Stomach (tissue), 9 donors: ENCODE data around the gene RPTOR. TPM values are rescaled to one million over a fixed set of nuclear protein-coding genes. Genes with fewer than 3 reads are reported as not detected.

Experiments
- DNase-seq, 2 donors: peaks; one replicate each; pipeline versions ENCODE4 v3.0.0 to v3.0.0-alpha.2; 2013 to 2019
- H3K27ac ChIP-seq, 5 donors: fragments of 200-600 bp in 4 of 5; sonication (generic) in 4 of 5; one replicate each; pipeline ENCODE4 v1.5.1; 2013 to 2019; ENCODE audit warnings: mild to moderate bottlenecking in 1 of 5, moderate library complexity in 1 of 5
- H3K27me3 ChIP-seq, 3 donors: fragments of 200-600 bp; sonication (generic); one replicate each; pipeline ENCODE4 v1.5.1; 2017 to 2019; ENCODE audit warnings: mixed run types in 1 of 3
- H3K36me3 ChIP-seq, 4 donors: fragments of 200-600 bp; sonication (generic); 1 replicate in 3 of 4; 2 replicates in 1 of 4; pipeline ENCODE4 v1.5.1; 2016 to 2019
- H3K4me1 ChIP-seq, 4 donors: fragments of 200-600 bp; sonication (generic); one replicate each; pipeline ENCODE4 v1.5.1; 2016 to 2019
- H3K4me3 ChIP-seq, 4 donors: fragments of 200-600 bp; sonication (generic) in 3 of 4; one replicate each; pipeline ENCODE4 v1.5.1; 2016 to 2019; ENCODE audit warnings: mild to moderate bottlenecking in 1 of 4
- H3K9me3 ChIP-seq, 4 donors: fragments of 200-600 bp; sonication (generic); one replicate each; pipeline ENCODE4 v1.5.1; 2016 to 2019
- EP300 ChIP-seq: sonication (generic); formaldehyde crosslinking; IDR thresholded peaks from one replicate; pipeline ENCODE4 v1.6.1; 2017; ENCODE audit warnings: antibody characterized with exemption
- POLR2A ChIP-seq, 4 donors: fragments of 450-650 bp; IDR thresholded peaks; one replicate each; pipeline ENCODE4 v1.6.1; 2016; ENCODE audit warnings: antibody characterized with exemption in 4 of 4, control low read depth in 2 of 4, mild to moderate bottlenecking in 1 of 4, moderate library complexity in 1 of 4
- POLR2AphosphoS5 ChIP-seq, 3 donors: sonication (generic); formaldehyde crosslinking; IDR thresholded peaks; one replicate each; pipeline ENCODE4 v1.6.1; 2016; ENCODE audit warnings: antibody characterized with exemption in 3 of 3
- WGBS, 5 donors: extraction: QIAGEN DNeasy Blood & Tissue Kit in 3 of 5; methylation state at CpG; one replicate each; pipeline versions ENCODE4 v1.1.5 to v1.1.7; 2013 to 2018; 5-methylcytosine and 5-hydroxymethylcytosine counted together
- intact Hi-C: fragments of 100-400 bp; cut with DNase I; formaldehyde crosslinking; loops from one replicate; pipeline ENCODE4 v1.15.1; 2023; ENCODE audit warnings: low total_unique reads
- polyA plus RNA-seq, 3 donors: library from polyadenylated mRNA; stranded (reverse); fragments of 200-250 nt; gene quantifications; one replicate each; pipeline ENCODE4 v1.2.3, GENCODE V29; 2013
- total RNA-seq, 5 donors: library from RNA; depleted of rRNA; stranded (reverse); fragments of >200 nt; gene quantifications; one replicate each; pipeline versions ENCODE4 v1.1.0 to v1.2.3, GENCODE V29; 2014 to 2016
- TF ChIP-seq, protein P1 (sequence below), 7 experiments: fragments of 450-650 bp in 4 of 7; fragments of 200-600 bp in 3 of 7; sonication (generic) in 3 of 7; IDR thresholded peaks; one replicate each; pipeline ENCODE4 v1.5.1; 2016 to 2019; ENCODE audit warnings: antibody characterized with exemption in 7 of 7, control low read depth in 2 of 7, mild to moderate bottlenecking in 1 of 7
- donor health status: healthy with polysubstance abuse.
- donor health status: Bipolar disorder and iron deficiency.
- donor health status: healthy.

RPTOR gene
- total and polyA plus RNA-seq, 8 donors: 3.8 to 103 (median 19.3) TPM

DNA sequence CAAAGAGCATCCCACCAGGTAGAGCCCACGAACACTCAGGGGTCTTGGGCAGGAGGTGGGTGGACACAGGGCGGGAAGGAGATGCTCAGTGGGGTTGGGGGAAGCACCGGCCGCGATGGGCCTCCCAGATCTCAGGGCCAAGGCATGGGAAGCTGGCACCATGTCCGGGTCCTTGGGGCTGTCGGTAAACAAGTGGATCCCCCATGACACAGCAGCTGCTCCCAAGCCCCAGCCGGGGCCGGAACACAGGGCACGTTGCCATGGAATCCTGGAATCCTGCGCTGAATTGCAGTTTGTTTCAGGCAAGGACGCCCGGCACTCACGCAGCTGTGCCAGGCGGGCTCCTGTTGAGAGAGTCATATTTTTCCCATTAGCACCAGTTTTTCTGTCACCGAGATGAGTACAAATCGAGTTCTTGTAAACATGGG lies 424.0 kb downstream of the RPTOR start:
- Histone ChIP-seq H3K9me3 (no peaks in the 10 kb centered on the region), H3K36me3 (peaks cover 0 to 31% (median 26%) of the 10 kb centered on the region in 4 donors), H3K4me3 (no peak overlapping the region), H3K4me1 (peaks cover 17 to 36% (median 28%) of the 10 kb centered on the region in 4 donors), H3K27me3 (peaks cover 0 to 39% (median 27%) of the 10 kb centered on the region in 3 donors), H3K27ac (peak overlapping the region in 2 of 5 donors; percentile 45 to 46)
- WGBS, 5 donors: 33 to 53% (median 46%) methylated on average over 3 to 17 of the region's 17 CpGs
- DNase-seq: peak in 1 of 2 donors; percentile 76
- intact Hi-C loops: no loop called here
- peak in 1 of 3 donors; percentile 37 for TF ChIP-seq POLR2AphosphoS5 (IDR thresholded peaks at IDR 0.05)
- TF ChIP-seq, protein P1, sequence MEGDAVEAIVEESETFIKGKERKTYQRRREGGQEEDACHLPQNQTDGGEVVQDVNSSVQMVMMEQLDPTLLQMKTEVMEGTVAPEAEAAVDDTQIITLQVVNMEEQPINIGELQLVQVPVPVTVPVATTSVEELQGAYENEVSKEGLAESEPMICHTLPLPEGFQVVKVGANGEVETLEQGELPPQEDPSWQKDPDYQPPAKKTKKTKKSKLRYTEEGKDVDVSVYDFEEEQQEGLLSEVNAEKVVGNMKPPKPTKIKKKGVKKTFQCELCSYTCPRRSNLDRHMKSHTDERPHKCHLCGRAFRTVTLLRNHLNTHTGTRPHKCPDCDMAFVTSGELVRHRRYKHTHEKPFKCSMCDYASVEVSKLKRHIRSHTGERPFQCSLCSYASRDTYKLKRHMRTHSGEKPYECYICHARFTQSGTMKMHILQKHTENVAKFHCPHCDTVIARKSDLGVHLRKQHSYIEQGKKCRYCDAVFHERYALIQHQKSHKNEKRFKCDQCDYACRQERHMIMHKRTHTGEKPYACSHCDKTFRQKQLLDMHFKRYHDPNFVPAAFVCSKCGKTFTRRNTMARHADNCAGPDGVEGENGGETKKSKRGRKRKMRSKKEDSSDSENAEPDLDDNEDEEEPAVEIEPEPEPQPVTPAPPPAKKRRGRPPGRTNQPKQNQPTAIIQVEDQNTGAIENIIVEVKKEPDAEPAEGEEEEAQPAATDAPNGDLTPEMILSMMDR (IDR thresholded peaks at IDR 0.05): no peak
- no peak for TF ChIP-seq EP300
- no peak for TF ChIP-seq POLR2A (IDR thresholded peaks at IDR 0.05)

DNA sequence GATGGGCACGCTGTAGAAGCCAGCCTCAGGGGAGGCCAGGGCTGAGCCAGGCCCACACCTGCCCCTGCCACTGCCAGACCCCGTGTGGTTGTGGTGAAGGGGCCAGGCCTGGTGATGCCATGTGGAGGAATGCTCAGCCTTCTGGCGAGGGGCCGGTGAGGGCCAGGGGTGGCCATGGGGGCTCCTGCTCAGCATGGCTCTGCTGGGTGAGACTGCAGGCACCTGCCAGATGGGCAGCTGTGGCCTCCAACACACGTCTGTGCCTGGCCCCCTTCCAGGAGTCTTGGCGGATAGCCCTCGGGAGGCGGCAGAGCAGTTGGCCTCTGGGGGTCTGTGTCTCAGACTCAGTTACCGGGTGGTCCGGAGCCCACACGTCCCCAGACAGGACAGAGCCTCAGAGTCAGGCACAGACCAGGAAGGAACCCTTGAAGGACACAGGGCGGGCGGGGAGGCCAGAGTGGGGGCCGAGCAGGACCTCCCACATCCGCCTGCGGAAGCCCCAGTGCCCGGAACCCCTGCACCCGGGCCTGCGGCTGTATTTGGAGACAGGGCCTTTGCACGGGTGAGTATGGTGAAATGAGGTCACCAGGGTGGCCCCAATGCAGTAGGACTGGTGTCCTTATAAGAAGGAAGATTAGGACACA lies 424.5 kb downstream of the RPTOR start:
- Histone ChIP-seq H3K4me1 (peaks cover 17 to 36% (median 28%) of the 10 kb centered on the region in 4 donors), H3K27ac (peak overlapping the region in 3 of 5 donors; percentile 18 to 45 (median 26)), H3K4me3 (no peak overlapping the region), H3K36me3 (peaks cover 0 to 25% (median 21%) of the 10 kb centered on the region in 4 donors), H3K9me3 (no peaks in the 10 kb centered on the region), H3K27me3 (peaks cover 0 to 39% (median 27%) of the 10 kb centered on the region in 3 donors)
- intact Hi-C loops: no loop called here
- WGBS, 5 donors: 36 to 62% (median 43%) methylated on average over 10 to 20 of the region's 20 CpGs
- no peak for DNase-seq
- TF ChIP-seq, protein P1 (IDR thresholded peaks at IDR 0.05): no peak
- TF ChIP-seq POLR2AphosphoS5 (IDR thresholded peaks at IDR 0.05) (no peak), POLR2A (IDR thresholded peaks at IDR 0.05) (no peak), EP300 (no peak)

DNA sequence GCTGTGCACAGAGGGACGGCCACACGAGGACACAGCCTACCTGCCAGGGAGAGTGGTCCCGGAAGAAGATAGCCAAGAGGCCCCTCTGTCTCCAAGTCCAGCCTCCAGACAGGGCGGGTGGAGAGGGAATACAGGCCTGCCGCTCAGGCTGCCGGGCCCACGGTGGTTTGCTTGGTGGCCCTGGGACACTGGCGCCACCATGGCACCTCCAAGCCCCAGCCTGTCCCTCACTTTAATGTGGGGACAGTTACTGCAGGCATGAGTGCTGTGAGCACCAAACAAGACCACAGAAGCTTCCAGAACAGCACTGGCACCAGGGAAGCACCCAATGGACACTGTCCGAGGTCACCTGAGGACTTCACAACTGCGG lies 425.0 kb downstream of the RPTOR start:
- intact Hi-C loops: loop anchor here (10.0 kb wide), 1 partner anchor 105 kb away; no protein-coding TSS in a partner anchor
- Histone ChIP-seq H3K27me3 (peaks cover 0 to 39% (median 27%) of the 10 kb centered on the region in 3 donors), H3K9me3 (no peaks in the 10 kb centered on the region), H3K36me3 (peaks cover 0 to 20% (median 16%) of the 10 kb centered on the region in 4 donors), H3K4me1 (peaks cover 17 to 36% (median 28%) of the 10 kb centered on the region in 4 donors), H3K27ac (peak overlapping the region in 2 of 5 donors; percentile 4 to 45), H3K4me3 (no peak overlapping the region)
- no peak for TF ChIP-seq EP300
- 62 to 77% (median 66%) methylated on average over 8 to 10 of the region's 10 CpGs for WGBS, 5 donors
- DNase-seq: no peak

DNA sequence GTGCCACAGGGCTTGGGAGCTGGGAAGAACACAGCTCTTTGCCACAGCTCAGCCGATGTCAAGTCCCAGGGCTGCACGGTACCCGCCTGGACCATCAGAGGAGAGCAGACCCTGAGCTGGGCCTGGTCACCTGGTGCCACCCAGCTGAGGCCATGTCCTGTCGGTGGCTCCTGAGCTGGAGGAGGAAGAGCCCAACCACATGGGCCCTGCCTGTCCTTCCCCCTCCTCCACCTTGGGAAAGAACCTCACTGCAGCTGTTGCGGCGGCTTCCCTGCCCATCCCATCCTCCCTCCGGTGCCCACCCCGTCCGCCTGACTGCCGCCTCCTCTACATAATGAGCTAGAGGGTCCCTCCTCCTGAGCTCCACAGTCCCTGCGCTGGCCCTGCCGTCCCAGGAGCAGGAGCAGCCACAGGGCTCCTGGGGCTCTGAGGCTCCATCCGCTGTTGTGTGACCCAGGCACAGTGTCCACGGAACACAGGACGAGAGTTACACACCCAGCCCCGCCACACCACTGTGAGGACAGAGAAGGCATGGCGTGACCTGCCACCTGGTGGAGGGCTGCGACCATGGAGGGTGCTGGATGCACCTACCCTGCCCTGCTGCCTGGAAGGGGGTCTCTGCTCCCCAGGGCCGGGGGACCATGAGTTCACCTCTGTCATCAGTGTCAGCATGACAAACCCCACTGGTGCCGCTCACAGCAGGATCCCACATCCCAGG lies 425.6 kb downstream of the RPTOR start:
- H3K27me3 ChIP-seq: peaks cover 0 to 39% (median 27%) of the 10 kb centered on the region in 3 donors
- no peaks in the 10 kb centered on the region for H3K9me3 ChIP-seq
- peaks cover 17 to 36% (median 28%) of the 10 kb centered on the region in 4 donors for H3K4me1 ChIP-seq
- H3K27ac ChIP-seq: peak overlapping the region in 2 of 5 donors; percentile 4 to 45
- no peak overlapping the region for H3K4me3 ChIP-seq
- no peak for TF ChIP-seq POLR2A (IDR thresholded peaks at IDR 0.05)
- TF ChIP-seq, protein P1 (IDR thresholded peaks at IDR 0.05): peak in 5 of 7 experiments; percentile 26 to 74 (median 39)
- peak; percentile 39 to 77 for DNase-seq
- intact Hi-C loops: loop anchor here (10.0 kb wide), 1 partner anchor 105 kb away; no protein-coding TSS in a partner anchor
- peaks cover 0 to 15% (median 11%) of the 10 kb centered on the region in 4 donors for H3K36me3 ChIP-seq
- WGBS, 5 donors: 27 to 43% (median 33%) methylated on average over 16 to 20 of the region's 20 CpGs
